ENCODE results near the gene FOXP1. TPM values are rescaled to one million over a fixed set of nuclear protein-coding genes. Genes with fewer than 3 reads are reported as not detected.

The FOXP1 gene
- total and polyA plus RNA-seq, 5 experiments from 2014 or later, result 280 to 443 (median 382) TPM

- ATAC-seq (peak; percentile 68 to 76), DNase-seq (peak in 7 of 10 donors; percentile 26 to 76 (median 47))
- Mint-ChIP-seq H3K36me3 (peaks cover 12 to 50% (median 26%) of the 10 kb centered on the region in 3 donors), H3K4me1 (peaks cover 47 to 94% (median 89%) of the 10 kb centered on the region in 4 donors), H3K9me3 (peaks cover 0 to 3% (median 0%) of the 10 kb centered on the region in 9 donors), H3K27ac (peak overlapping the region; percentile 78 to 97 (median 91)), H3K4me3 (peak overlapping the region; percentile 19 to 83 (median 65)), H3K27me3 (no peaks in the 10 kb centered on the region)
- POLR2A ChIA-PET, result interaction anchor here (1.0 to 1.6 kb wide), 3 partner anchors 16 to 225 kb away, joined by 3 to 6 read pairs (median 3); no protein-coding TSS in a partner anchor
Measured at GRCh38 chr3:71087143-71088018, 496.1 kb downstream of the FOXP1 start.

- peaks cover 12 to 54% (median 24%) of the 10 kb centered on the region in 3 donors for H3K36me3 Mint-ChIP-seq
- POLR2A ChIA-PET, result interaction anchor here (1.0 to 1.6 kb wide), 3 partner anchors 15 to 225 kb away, joined by 3 to 6 read pairs (median 3); no protein-coding TSS in a partner anchor
- H3K4me3 Mint-ChIP-seq, result peak overlapping the region; percentile 16 to 83 (median 58)
- peaks cover 0 to 3% (median 0%) of the 10 kb centered on the region in 9 donors for H3K9me3 Mint-ChIP-seq
- H3K27me3 Mint-ChIP-seq, result no peaks in the 10 kb centered on the region
- DNase-seq (no peak), ATAC-seq (no peak)
- peaks cover 45 to 94% (median 88%) of the 10 kb centered on the region in 4 donors for H3K4me1 Mint-ChIP-seq
- peak overlapping the region; percentile 63 to 97 (median 89) for H3K27ac Mint-ChIP-seq
Measured at GRCh38 chr3:71086777-71087142, 496.8 kb downstream of the FOXP1 start.

GRCh38 chr3:71083726-71084131 is 499.8 kb downstream of the FOXP1 start:
- Mint-ChIP-seq H3K36me3 (peaks cover 5 to 53% (median 16%) of the 10 kb centered on the region in 3 donors), H3K4me3 (peak overlapping the region in 9 of 10 donors; percentile 2 to 73 (median 41)), H3K9me3 (peaks cover 0 to 3% (median 0%) of the 10 kb centered on the region in 9 donors), H3K27ac (peak overlapping the region; percentile 74 to 94 (median 84)), H3K4me1 (peaks cover 50 to 96% (median 91%) of the 10 kb centered on the region in 4 donors), H3K27me3 (no peaks in the 10 kb centered on the region)
- DNase-seq (no peak), ATAC-seq (no peak)
- POLR2A ChIA-PET, result no interaction called here

DNA sequence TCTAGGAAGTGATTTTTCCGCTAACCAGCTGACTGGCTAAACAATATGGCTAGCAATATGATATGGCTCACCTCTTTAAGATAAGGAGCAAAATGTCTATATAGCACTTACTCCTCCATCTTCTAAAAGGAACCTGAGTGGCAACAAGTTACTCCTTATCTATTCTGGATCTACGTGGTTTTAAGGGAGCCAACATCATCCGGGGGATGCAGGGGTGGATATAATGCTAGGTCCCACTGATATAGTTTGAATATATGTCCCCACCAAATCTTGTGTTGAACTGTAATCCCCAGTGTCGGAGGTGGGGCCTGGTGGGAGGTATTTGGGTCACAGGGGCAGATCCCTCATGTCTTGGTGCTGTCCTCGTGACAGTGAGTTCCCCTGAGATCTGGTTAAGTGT is 500.7 kb downstream of the FOXP1 start:
- peak overlapping the region; percentile 74 to 94 (median 84) for H3K27ac Mint-ChIP-seq
- H3K4me1 Mint-ChIP-seq, result peaks cover 51 to 96% (median 91%) of the 10 kb centered on the region in 4 donors
- DNase-seq (no peak), ATAC-seq (no peak)
- POLR2A ChIA-PET, result interaction anchor here (0.7 kb wide), 1 partner anchor 37 kb away, joined by 3 read pairs; no protein-coding TSS in a partner anchor
- peaks cover 5 to 53% (median 14%) of the 10 kb centered on the region in 3 donors for H3K36me3 Mint-ChIP-seq
- no peaks in the 10 kb centered on the region for H3K27me3 Mint-ChIP-seq
- peak overlapping the region in 6 of 10 donors; percentile 11 to 49 (median 28) for H3K4me3 Mint-ChIP-seq
- peaks cover 0 to 3% (median 0%) of the 10 kb centered on the region in 9 donors for H3K9me3 Mint-ChIP-seq

DNA sequence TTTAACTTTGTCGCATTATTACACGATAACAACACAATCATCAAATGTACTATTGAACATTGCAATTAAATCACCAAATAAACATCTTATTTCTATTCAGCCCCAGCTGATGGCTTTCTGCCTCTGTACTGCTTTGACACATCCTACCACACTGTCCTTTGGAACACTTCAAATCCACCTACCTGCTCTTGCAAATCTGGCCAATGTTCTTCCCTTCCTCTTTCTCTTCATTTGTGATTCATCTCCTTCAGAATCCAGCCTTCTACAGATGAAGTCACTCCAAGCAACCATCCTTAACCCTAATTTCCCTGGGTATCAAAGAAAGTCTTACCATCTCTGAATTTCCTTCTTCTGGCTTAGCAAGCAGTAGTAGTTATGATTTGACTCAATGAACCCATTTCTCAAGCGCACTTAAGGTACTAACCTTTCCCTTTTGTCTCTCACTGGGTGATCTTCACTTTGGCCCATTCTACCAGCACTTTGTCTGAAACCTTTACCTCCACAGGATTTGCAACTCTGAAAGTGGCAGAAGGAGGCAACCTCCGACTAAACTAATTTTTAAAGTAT is 502.9 kb downstream of the FOXP1 start:
- no peaks in the 10 kb centered on the region for H3K9me3 Mint-ChIP-seq
- DNase-seq, result no peak
- ATAC-seq, result no peak
- H3K4me3 Mint-ChIP-seq, result peak overlapping the region in 8 of 10 donors; percentile 0 to 38 (median 24)
- peaks cover 56 to 97% (median 94%) of the 10 kb centered on the region in 4 donors for H3K4me1 Mint-ChIP-seq
- H3K27me3 Mint-ChIP-seq, result no peaks in the 10 kb centered on the region
- H3K27ac Mint-ChIP-seq, result peak overlapping the region; percentile 57 to 93 (median 81)
- POLR2A ChIA-PET, result interaction anchor here (1.1 to 1.2 kb wide), 2 partner anchors 15 to 50 kb away, joined by 3 to 4 read pairs; no protein-coding TSS in a partner anchor
- H3K36me3 Mint-ChIP-seq, result peaks cover 0 to 51% (median 14%) of the 10 kb centered on the region in 3 donors

DNA sequence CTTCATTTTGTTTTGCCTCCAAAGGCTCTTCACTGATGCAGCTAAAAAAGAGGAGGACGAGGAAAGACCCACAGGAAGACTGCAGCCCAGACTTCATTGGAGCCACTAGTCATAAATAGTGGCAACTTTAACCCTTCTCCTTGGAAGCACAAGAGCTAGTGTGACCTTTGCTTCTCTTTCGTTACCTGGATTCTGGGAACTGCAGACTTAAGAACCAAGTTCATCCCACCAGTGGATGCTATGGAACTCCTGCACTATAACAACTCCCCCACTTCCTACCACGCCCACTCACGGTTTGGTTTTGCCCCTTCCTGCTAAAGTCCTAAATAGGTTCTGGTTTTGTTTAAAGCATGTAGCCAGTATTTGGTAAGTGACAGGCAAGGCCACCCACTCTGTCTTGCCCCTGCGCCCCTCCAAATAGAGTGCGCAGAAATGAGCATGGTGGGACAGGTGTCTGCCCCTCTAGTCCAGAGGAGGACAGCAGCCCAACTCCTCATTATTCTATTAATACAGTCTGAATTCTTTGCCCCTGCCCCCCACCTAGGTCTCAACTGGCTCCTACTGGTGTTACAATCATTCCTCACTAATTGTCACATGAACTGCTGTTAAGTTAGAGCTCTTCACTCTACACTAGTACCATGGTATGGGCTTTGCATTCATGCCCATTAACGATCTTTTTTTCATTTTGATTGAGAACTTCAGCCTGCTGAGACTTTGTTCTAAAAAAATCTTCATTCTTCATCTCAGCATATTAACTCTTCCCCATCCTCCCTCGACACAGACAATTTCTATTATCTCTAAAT is 504.6 kb downstream of the FOXP1 start:
- DNase-seq, result no peak
- POLR2A ChIA-PET, result no interaction called here
- no peaks in the 10 kb centered on the region for H3K9me3 Mint-ChIP-seq
- H3K4me1 Mint-ChIP-seq, result peaks cover 56 to 96% (median 93%) of the 10 kb centered on the region in 4 donors
- peaks cover 0 to 46% (median 9%) of the 10 kb centered on the region in 3 donors for H3K36me3 Mint-ChIP-seq
- ATAC-seq, result peak; percentile 22 to 50
- no peaks in the 10 kb centered on the region for H3K27me3 Mint-ChIP-seq
- peak overlapping the region in 9 of 10 donors; percentile 38 to 77 (median 62) for H3K4me3 Mint-ChIP-seq
- peak overlapping the region; percentile 68 to 93 (median 90) for H3K27ac Mint-ChIP-seq

DNA sequence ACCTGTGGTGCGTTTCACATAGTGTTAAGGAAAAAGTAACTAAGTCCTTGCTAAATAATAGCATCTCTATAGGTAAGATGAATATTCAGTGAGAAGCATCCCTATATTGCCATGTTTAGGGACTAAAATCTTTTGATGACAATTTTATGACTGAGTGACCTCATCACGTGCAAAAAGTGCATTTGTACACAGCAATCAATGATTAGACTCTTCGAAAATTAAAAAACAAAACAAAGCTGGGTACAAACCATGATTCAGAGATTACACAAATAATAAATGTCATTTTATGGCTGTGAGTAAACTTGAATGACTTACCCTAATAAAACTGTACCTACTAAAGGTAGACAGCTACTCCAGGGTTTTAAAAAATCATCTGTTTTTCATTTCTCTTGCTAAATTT is 505.3 kb downstream of the FOXP1 start:
- Mint-ChIP-seq H3K9me3 (no peaks in the 10 kb centered on the region), H3K4me1 (peaks cover 56 to 96% (median 93%) of the 10 kb centered on the region in 4 donors), H3K4me3 (peak overlapping the region in 9 of 10 donors; percentile 8 to 77 (median 38)), H3K27me3 (no peaks in the 10 kb centered on the region), H3K36me3 (peaks cover 0 to 46% (median 6%) of the 10 kb centered on the region in 3 donors), H3K27ac (peak overlapping the region; percentile 68 to 93 (median 90))
- ATAC-seq, result no peak
- POLR2A ChIA-PET, result no interaction called here
- DNase-seq, result no peak

GRCh38 chr3:71077070-71077469 is 506.5 kb downstream of the FOXP1 start:
- DNase-seq (no peak), ATAC-seq (no peak)
- H3K27ac Mint-ChIP-seq, result peak overlapping the region; percentile 68 to 93 (median 86)
- no peaks in the 10 kb centered on the region for H3K9me3 Mint-ChIP-seq
- H3K4me3 Mint-ChIP-seq, result peak overlapping the region in 4 of 10 donors; percentile 15 to 38 (median 30)
- POLR2A ChIA-PET, result interaction anchor here (0.8 to 1.6 kb wide), 2 partner anchors 28 to 50 kb away, joined by 3 read pairs; no protein-coding TSS in a partner anchor
- peaks cover 0 to 42% (median 0%) of the 10 kb centered on the region in 3 donors for H3K36me3 Mint-ChIP-seq
- no peaks in the 10 kb centered on the region for H3K27me3 Mint-ChIP-seq
- peaks cover 58 to 96% (median 95%) of the 10 kb centered on the region in 4 donors for H3K4me1 Mint-ChIP-seq

DNA sequence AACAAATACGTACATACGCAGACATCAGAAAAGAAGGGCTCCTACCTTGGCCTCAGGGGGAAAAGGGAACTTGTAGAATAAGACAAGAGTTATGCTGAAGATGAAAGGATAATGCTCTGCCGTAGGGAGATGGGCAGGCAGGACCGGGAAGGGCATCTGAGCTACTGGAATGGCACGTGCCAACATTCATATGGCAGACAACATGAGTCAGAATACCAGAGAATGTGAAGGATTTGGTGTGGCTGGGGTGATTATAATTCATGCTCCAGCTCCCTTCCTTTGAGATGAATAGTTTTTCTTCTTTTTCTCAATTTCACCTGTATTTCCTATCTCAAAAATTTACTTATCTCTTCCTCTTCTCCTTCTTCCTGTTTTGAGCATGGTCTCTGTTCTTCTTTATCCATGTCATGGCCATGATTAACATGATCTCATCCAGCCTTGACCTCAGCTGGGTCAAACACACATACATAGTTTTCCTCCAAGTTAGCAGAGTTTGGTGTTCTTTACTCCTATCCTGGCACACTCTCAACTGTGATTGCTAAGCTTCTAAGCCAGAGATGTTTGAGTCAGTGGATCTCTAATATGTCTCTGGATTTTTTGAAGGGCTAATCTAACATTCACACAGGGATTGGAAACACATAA is 507.0 kb downstream of the FOXP1 start:
- Mint-ChIP-seq H3K27me3 (no peaks in the 10 kb centered on the region), H3K27ac (peak overlapping the region; percentile 78 to 93 (median 88)), H3K4me3 (peak overlapping the region in 4 of 10 donors; percentile 8 to 31 (median 30)), H3K36me3 (peaks cover 0 to 39% (median 0%) of the 10 kb centered on the region in 3 donors), H3K9me3 (no peaks in the 10 kb centered on the region), H3K4me1 (peaks cover 58 to 96% (median 96%) of the 10 kb centered on the region in 4 donors)
- POLR2A ChIA-PET, result interaction anchor here (0.8 to 1.6 kb wide), 3 partner anchors 10 to 51 kb away, joined by 3 read pairs; no protein-coding TSS in a partner anchor
- DNase-seq (no peak), ATAC-seq (no peak)

DNA sequence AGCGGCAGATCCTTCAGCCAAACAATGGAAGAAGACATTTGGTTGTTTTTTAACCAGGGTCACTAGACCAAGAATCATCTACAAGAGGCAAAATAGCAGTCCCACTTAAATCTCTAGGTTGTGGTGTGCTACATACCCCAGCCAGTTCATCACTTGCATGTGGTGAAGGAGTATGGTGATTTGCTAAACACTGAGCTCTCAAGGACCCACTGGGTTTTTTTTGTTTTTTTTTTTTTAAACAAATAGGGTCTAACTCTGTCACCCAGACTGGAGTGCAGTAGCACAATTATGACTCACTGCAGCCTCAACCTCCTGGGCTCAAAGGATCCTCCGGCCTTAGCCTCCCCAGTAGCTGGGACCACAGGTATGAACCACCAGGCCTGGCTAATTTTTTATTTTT is 508.0 kb downstream of the FOXP1 start:
- DNase-seq, result no peak
- peaks cover 0 to 30% (median 0%) of the 10 kb centered on the region in 3 donors for H3K36me3 Mint-ChIP-seq
- POLR2A ChIA-PET, result interaction anchor here (0.7 to 1.6 kb wide), 3 partner anchors 9 to 52 kb away, joined by 3 read pairs; no protein-coding TSS in a partner anchor
- no peaks in the 10 kb centered on the region for H3K27me3 Mint-ChIP-seq
- H3K9me3 Mint-ChIP-seq, result no peaks in the 10 kb centered on the region
- ATAC-seq, result peak; percentile 52 to 58
- H3K27ac Mint-ChIP-seq, result peak overlapping the region; percentile 61 to 93 (median 87)
- no peak overlapping the region for H3K4me3 Mint-ChIP-seq
- peaks cover 51 to 96% (median 96%) of the 10 kb centered on the region in 4 donors for H3K4me1 Mint-ChIP-seq

DNA sequence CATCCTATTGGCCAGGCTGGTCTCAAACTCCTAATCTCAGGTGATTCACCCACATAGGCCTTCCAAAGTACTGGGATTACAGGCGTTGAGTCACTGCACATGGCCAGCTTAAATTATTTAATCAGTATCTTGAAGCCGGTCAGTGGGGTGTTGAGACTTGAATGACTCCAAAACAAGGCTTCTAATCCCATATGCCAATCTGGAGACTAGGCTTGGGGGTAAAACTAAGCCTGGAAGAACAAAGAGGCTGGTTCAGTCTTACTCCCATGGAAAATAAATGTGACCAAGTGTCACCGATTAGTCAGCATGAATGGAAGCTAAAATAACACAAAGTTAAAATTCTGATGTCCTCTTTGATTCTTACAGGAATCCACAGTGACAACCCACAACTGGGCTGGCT is 509.1 kb downstream of the FOXP1 start:
- Mint-ChIP-seq H3K27me3 (no peaks in the 10 kb centered on the region), H3K9me3 (no peaks in the 10 kb centered on the region), H3K27ac (peak overlapping the region; percentile 61 to 94 (median 86)), H3K4me3 (no peak overlapping the region), H3K36me3 (peaks cover 0 to 25% (median 0%) of the 10 kb centered on the region in 3 donors), H3K4me1 (peaks cover 53 to 96% (median 96%) of the 10 kb centered on the region in 4 donors)
- ATAC-seq (no peak), DNase-seq (no peak)
- POLR2A ChIA-PET, result interaction anchor here (0.6 kb wide), 1 partner anchor 134 kb away, joined by 3 read pairs; no protein-coding TSS in a partner anchor
